ENCODE measurements around the gene GADD45A.

The GADD45A gene

DNA sequence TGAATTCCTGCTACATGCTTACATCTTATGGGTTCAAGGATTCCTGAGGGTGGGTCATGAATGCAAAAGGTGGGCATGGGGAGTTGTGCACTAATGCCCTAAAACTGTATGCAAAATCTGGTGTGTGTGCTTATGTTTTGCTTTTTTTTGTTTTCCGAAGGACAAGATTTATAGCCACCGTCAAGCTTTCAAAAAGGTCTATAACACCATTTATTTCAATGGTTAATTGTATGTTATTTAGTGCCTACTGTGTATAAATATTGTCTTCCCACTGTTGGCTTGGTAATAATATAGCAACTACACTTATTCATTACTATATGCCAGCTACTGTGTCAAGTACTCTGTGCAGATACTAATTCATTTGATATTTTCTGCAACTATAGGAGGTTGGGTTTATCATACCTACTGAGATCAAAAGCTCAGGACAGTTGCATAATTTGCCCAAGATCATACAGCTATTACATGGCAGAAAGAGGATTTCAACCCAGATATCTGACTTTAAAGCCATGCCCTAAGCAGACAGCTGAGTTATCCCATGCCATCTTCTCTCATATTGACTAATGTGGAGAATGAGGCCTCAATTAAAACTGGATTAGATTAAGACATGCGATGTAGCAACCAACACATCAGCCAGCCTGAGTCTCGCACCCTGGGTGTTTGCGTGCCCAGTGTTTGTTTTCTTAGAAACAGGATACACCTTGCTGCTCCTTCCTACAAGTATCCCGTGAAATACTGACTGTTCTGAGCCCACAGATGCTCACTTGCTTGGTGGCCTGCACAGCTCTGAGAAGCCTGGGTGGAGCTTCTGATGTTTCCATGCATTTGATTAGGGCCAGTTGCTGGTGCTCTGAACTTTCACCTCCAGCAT lies 34.6 kb downstream of the GADD45A start (continued):
- TF ChIP-seq, protein P1, sequence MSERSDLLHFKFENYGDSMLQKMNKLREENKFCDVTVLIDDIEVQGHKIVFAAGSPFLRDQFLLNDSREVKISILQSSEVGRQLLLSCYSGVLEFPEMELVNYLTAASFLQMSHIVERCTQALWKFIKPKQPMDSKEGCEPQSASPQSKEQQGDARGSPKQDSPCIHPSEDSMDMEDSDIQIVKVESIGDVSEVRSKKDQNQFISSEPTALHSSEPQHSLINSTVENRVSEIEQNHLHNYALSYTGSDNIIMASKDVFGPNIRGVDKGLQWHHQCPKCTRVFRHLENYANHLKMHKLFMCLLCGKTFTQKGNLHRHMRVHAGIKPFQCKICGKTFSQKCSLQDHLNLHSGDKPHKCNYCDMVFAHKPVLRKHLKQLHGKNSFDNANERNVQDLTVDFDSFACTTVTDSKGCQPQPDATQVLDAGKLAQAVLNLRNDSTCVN (tag by site-specific recombination; optimal IDR thresholded peaks at IDR 0.05), result no peak
- TF ChIP-seq ZNF664 (tag by site-specific recombination; IDR thresholded peaks at IDR 0.05) (peak; percentile 92), ZNF423 (tag by site-specific recombination; IDR thresholded peaks at IDR 0.05) (no peak), ZBTB44 (tag by site-specific recombination; IDR thresholded peaks at IDR 0.05) (peak; percentile 64; the same call in 1 of the 2 replicates), GFI1B (tag by site-specific recombination; IDR thresholded peaks at IDR 0.05) (no peak), ZNF2 (tag by site-specific recombination; IDR thresholded peaks at IDR 0.05) (peak; percentile 66), ZNF629 (tag by site-specific recombination; IDR thresholded peaks at IDR 0.05) (peak; percentile 80), BCL6B (tag by site-specific recombination; IDR thresholded peaks at IDR 0.05) (no peak), ZNF530 (tag by site-specific recombination; IDR thresholded peaks at IDR 0.05; ENCODE audit: low read depth) (no peak), ZNF571 (tag by site-specific recombination; IDR thresholded peaks at IDR 0.05) (no peak), GLI2 (tag by site-specific recombination; IDR thresholded peaks at IDR 0.05; ENCODE audit: borderline replicate concordance, low read depth) (no peak), ZNF391 (tag by site-specific recombination; IDR thresholded peaks at IDR 0.05; ENCODE audit: borderline replicate concordance, low read depth) (no peak), ZNF561 (tag by site-specific recombination; IDR thresholded peaks at IDR 0.05; ENCODE audit: borderline replicate concordance) (peak; percentile 67; the same call in 1 of the 2 replicates), OVOL3 (tag by site-specific recombination; IDR thresholded peaks at IDR 0.05) (no peak), ZBTB8A (tag by site-specific recombination; IDR thresholded peaks at IDR 0.05) (peak; percentile 49; the same call in 1 of the 2 replicates), ZNF433 (tag by site-specific recombination; IDR thresholded peaks at IDR 0.05; ENCODE audit: low read depth) (no peak), ZNF157 (tag by site-specific recombination; IDR thresholded peaks at IDR 0.05) (no peak), ZNF658 (tag by site-specific recombination; IDR thresholded peaks at IDR 0.05) (no peak), IKZF3 (tag by site-specific recombination; IDR thresholded peaks at IDR 0.05) (peak; percentile 97), ZNF184 (tag by site-specific recombination; IDR thresholded peaks at IDR 0.05) (no peak)
- TF ChIP-seq, protein P2, sequence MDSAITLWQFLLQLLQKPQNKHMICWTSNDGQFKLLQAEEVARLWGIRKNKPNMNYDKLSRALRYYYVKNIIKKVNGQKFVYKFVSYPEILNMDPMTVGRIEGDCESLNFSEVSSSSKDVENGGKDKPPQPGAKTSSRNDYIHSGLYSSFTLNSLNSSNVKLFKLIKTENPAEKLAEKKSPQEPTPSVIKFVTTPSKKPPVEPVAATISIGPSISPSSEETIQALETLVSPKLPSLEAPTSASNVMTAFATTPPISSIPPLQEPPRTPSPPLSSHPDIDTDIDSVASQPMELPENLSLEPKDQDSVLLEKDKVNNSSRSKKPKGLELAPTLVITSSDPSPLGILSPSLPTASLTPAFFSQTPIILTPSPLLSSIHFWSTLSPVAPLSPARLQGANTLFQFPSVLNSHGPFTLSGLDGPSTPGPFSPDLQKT (IDR thresholded peaks at IDR 0.05; ENCODE audit: borderline replicate concordance, low read depth, low read length), result no peak
- TF ChIP-seq, protein P3, sequence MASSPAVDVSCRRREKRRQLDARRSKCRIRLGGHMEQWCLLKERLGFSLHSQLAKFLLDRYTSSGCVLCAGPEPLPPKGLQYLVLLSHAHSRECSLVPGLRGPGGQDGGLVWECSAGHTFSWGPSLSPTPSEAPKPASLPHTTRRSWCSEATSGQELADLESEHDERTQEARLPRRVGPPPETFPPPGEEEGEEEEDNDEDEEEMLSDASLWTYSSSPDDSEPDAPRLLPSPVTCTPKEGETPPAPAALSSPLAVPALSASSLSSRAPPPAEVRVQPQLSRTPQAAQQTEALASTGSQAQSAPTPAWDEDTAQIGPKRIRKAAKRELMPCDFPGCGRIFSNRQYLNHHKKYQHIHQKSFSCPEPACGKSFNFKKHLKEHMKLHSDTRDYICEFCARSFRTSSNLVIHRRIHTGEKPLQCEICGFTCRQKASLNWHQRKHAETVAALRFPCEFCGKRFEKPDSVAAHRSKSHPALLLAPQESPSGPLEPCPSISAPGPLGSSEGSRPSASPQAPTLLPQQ (tag by site-specific recombination; IDR thresholded peaks at IDR 0.05), result peak; percentile 63; the same call in 1 of the 2 replicates
- TF ChIP-seq, protein P4, sequence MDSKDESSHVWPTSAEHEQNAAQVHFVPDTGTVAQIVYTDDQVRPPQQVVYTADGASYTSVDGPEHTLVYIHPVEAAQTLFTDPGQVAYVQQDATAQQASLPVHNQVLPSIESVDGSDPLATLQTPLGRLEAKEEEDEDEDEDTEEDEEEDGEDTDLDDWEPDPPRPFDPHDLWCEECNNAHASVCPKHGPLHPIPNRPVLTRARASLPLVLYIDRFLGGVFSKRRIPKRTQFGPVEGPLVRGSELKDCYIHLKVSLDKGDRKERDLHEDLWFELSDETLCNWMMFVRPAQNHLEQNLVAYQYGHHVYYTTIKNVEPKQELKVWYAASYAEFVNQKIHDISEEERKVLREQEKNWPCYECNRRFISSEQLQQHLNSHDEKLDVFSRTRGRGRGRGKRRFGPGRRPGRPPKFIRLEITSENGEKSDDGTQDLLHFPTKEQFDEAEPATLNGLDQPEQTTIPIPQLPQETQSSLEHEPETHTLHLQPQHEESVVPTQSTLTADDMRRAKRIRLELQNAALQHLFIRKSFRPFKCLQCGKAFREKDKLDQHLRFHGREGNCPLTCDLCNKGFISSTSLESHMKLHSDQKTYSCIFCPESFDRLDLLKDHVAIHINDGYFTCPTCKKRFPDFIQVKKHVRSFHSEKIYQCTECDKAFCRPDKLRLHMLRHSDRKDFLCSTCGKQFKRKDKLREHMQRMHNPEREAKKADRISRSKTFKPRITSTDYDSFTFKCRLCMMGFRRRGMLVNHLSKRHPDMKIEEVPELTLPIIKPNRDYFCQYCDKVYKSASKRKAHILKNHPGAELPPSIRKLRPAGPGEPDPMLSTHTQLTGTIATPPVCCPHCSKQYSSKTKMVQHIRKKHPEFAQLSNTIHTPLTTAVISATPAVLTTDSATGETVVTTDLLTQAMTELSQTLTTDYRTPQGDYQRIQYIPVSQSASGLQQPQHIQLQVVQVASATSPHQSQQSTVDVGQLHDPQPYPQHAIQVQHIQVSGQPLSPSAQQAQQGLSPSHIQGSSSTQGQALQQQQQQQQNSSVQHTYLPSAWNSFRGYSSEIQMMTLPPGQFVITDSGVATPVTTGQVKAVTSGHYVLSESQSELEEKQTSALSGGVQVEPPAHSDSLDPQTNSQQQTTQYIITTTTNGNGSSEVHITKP (tag by site-specific recombination; IDR thresholded peaks at IDR 0.05), result peak; percentile 51
- TF ChIP-seq, protein P5, sequence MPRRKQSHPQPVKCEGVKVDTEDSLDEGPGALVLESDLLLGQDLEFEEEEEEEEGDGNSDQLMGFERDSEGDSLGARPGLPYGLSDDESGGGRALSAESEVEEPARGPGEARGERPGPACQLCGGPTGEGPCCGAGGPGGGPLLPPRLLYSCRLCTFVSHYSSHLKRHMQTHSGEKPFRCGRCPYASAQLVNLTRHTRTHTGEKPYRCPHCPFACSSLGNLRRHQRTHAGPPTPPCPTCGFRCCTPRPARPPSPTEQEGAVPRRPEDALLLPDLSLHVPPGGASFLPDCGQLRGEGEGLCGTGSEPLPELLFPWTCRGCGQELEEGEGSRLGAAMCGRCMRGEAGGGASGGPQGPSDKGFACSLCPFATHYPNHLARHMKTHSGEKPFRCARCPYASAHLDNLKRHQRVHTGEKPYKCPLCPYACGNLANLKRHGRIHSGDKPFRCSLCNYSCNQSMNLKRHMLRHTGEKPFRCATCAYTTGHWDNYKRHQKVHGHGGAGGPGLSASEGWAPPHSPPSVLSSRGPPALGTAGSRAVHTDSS (tag by site-specific recombination; IDR thresholded peaks at IDR 0.05), result no peak
- TF ChIP-seq, protein P6, sequence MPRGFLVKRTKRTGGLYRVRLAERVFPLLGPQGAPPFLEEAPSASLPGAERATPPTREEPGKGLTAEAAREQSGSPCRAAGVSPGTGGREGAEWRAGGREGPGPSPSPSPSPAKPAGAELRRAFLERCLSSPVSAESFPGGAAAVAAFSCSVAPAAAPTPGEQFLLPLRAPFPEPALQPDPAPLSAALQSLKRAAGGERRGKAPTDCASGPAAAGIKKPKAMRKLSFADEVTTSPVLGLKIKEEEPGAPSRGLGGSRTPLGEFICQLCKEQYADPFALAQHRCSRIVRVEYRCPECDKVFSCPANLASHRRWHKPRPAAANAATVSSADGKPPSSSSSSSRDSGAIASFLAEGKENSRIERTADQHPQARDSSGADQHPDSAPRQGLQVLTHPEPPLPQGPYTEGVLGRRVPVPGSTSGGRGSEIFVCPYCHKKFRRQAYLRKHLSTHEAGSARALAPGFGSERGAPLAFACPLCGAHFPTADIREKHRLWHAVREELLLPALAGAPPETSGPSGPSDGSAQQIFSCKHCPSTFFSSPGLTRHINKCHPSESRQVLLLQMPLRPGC (tag by site-specific recombination; IDR thresholded peaks at IDR 0.05), result 0 out of 2 replicates have a peak, but pooled peaks have one; percentile 25
